Measurements from ENCODE around the gene TOMM20.

GRCh38 chr1:235067396-235068157 is 61.1 kb downstream of the TOMM20 start:
- TF ChIP-seq REST (IDR thresholded peaks at IDR 0.05; ENCODE audit: insufficient read depth in 1 of 2, low read depth in 2 of 2, low read length in 1 of 2): no peak
- TF ChIP-seq CTCF (IDR thresholded peaks at IDR 0.05): no peak
